GM19324 (cell line): ENCODE results near the gene ARNT2.

ENCODE experiments used
- ATAC-seq: cut with Tn5 transposase; IDR thresholded peaks from one replicate; pipeline ENCODE4 v1.9.1; 2021; ENCODE audit warnings: mild to moderate bottlenecking, moderate library complexity; ENCODE audit not compliant: unreplicated experiment, low FRiP score

The ARNT2 gene

DNA sequence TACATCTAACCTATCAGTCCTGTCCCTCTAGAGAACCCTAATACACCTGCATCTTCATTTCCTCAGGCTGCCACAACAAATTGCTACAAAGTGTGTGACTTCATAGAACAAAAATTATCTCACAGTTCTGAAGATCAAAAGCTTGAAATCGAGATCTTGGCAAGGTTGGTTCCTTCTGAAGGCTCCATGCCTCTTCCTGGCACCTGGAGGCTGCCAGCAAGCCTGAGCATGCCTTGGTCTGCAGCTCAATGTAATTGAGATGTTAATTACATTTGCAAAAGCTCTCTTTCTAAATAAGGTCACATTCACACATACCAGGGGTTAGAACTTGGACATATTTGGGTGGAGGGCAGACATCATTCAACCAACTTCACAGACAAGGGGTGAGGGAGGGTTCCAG, 204.5 kb downstream of the ARNT2 start:
- ATAC-seq = no peak

DNA sequence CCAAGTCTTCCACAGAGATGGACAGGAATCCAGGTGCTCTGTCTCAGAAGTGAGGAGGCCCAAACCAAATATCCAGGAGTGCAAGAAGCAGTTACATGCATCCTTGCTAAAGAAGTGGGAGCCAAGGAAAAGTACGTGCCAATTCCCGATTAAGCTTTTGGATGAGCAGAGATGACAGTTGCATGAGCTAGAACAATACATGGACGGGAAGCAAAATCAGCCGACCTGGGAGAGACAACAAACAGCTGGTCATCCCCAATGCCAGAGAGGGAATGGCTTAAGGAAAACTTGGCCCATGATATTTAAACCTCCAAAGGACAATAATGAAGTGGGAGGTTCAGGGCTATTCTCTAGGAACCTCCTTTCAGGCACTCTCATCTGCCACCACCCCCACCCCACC, 204.9 kb downstream of the ARNT2 start:
- no peak for ATAC-seq

DNA sequence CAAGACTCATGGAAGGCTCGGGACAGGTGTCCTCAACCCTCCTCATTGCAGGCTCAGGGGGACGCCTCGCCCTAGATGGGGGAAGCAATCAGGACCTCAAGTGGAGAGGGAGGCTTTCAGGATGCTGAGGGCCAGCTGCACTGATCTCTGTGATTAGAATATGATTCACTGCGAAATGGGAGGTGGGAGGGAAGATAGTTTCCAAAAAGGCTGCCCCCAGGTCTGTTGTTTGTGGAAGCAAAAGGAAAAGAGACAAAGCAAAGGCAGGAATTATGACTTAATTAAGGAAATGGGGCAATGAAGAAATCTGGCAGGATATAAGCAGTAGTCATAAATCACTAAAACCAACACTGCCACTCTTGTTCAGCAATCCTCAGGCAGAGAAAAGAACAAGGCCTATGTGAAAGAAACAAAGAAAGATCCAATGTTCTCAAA, 205.3 kb downstream of the ARNT2 start:
- ATAC-seq = no peak

DNA sequence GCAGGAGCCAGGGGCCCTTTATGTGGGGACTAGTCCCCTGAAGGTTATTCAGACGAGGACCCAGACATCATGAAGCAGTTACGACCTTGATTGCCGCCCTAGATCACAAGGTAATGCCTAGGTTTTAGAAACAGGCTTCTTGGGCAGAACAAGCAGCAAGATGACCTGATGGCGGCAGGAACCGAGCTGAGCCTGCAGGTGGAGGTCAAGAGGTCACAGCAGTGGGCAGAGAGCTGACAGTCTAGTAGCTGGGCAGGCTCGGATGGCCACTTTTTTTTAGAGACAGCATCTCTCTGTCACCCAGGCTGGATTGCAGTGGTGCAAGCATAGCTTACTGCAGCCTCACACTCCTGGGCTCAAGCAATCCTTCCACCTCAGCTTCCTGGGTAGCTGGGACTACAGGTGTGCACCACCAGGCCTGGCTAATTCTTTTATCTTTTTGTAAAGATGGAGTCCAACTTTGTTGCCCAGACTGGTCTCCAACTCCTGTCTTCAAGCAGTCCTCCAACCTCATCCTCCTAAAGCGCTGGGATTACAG, 207.4 kb downstream of the ARNT2 start:
- no peak for ATAC-seq

DNA sequence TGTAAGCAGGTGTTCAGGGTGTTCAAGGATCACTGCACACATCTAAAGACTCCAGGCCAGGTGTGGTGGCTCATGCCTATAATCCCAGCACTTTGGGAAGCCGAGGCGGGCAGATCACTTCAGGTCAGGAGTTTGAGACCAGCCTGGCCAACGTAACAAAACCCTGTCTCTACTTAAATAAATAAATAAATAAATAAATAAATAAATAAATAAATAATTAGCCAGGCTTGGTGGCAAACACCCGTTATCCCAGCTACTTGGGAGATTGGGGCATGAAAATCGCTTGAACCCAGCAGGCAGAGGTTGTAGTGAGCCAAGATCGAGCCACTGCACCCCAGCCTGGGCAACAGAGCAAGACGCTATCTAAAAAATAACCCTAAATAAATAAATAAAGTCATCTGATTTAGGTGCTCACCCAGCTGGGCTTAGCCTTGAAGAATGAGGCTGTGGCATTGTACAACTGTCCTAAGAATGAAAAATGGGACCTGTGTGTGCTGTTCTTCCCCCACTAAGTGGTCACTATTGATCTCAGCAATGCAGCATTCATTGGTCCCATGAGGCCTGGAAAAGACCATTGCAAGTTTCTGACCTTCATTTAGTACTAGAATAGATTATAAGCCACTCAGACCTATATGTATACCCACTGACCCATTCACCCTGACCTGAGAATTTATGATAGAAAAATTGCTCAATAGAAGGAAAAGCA, 208.1 kb downstream of the ARNT2 start:
- ATAC-seq = no peak

DNA sequence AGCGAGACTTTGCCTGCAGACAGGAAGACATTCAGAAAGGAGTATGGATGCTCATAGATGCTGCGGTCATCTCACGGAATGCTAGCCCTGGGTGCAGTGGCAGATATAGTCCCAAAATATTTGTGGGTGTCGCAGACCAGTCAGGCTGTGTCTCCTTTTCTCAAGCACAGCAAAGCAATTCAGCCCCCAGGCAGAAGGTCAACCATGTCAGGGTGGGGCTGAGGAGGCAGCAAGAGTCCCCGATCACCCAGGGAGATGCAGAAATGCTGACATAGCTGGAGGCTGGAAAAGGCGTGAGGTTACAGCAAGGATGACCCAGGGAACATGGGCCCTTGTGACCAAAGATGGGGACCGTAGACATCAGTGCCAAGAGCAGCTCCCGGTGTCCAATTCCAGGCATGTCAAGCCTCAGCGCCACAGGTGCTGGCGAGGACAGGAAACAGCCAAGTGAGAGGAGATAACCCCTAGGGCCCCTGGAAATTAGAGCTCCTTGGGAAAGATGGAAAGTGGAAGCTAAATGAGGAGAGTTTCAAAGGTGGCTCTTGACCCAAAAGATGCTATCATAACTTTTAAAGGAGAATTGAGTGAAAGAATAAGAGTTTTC, 209.7 kb downstream of the ARNT2 start:
- ATAC-seq = no peak

DNA sequence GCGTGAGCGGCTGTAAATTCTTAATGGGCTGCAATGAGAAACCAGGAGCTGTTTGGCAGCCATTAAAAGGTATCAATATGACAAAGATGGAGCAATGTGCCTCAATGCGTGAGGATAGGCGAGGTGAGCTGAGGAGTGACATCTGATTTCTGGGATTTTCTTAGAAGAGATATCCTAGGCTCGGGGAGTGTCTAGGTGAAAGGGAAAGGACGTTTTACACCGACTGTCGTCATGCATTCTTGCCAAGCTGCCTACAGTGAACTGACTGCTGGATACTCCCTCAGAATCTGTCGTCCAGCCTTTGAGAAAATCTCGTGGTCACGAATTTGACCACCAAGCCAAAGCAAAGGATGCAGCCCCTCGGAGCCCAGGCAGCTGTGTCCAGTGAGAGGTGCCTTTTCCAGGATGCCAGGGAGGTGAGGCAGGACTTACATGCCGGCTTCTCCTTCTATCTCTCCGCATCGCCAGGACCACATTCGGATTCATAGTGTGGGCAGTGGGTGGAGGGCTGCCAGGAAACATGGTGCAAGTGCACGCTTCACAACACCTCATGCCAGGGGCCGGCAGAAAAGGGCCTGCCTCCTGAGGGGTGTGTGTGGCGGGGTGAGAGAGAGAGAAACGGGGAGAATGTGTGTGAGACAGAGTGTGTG, 210.7 kb downstream of the ARNT2 start:
- no peak for ATAC-seq

DNA sequence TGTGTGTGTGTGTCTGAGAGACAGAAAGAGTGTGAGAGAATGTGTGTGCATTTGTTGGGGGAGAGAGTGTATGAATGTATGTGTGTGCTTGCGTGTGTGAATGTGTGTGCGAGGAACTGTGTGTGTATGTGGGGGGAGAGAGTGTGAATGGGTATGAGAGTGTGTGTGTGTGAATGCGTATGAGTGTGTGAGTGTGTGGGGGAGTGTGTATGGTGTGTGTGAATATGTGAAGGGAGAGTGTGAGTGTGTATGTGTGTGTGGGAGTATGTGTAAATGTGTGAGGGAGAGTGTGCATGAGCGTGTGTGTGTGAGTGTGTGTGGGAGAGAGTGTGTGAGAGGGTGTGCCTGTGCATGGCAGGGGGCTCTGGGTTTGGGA, 211.2 kb downstream of the ARNT2 start:
- ATAC-seq = no peak

DNA sequence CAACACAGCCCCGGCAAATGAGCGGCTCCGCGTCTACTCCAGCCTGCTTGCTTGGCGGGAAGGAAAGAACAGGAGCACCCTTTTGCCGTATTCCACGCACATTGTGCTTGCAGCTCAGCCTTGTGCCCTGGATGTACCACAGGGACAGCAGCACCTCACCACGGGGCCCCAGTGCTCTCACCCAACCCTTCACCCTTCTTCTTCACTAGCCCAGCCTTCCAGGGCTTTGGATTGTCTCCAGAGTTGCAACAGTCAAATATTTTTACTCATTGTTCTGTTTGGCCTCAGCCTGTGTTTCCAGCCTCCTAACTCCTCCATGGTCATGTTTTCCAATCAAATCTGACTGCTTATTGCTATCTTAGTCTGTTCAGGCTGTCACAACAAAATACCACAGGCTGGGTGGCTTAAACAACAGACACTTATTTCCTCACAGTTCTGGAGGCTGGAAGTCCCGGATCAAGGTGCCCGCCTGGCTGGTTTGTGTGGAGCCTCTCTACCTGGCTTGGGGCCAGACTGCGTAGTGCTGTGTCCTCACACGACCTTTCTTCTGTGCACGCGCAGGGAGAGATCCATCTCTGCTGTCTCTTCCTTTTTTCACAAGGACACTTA, 211.7 kb downstream of the ARNT2 start:
- ATAC-seq = no peak

DNA sequence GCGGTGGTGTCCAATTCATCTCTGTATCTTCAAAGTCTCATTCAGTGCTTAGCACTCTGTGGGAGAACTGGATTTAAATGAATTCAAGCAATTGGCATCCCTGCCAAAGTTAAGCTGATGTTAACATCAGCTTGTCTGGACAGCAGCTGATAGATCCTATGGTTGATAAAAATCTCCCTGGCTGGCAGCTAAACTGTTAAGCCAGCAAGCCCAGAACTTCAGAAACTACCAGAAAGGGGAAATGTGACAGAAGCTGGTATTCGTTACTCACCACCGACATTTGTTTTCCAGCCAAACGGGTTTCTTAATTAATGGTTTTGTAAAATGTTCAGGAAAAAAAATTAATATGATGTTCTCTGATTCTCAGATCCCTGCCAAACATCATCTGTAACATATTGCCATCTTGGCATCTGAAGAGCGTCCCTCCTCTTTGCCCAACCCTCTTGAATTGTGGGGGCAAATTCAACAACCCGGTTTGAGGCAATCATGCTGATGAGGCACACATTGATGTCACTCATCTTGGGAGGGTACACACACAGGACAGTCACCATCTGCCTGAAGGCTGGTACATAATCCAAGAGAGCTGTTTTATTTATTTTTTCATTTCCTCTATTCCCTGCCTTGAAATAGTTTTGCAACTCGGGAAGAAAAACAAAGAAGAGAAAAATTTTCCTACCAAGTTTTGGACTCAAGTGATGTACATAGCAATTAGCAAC, 214.7 kb downstream of the ARNT2 start:
- no peak for ATAC-seq

DNA sequence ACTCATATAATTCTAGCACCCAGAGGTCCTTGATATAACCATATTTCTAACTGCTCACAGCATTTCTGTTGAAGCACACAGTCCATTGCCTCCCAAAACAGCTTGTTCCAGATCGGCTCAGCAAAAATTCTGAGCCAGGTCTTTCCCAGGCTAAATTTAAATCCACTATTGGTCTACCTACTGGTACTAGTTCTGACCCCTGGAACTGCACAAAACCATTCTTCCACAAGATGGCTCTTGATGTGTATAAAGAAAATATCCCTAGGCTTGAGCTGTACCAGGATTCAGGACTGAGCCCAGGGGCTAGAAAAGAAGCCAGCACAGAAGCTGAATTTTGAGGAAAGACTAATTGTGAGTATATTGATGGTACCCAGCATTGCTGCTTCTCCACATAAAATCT, 215.5 kb downstream of the ARNT2 start:
- no peak for ATAC-seq

DNA sequence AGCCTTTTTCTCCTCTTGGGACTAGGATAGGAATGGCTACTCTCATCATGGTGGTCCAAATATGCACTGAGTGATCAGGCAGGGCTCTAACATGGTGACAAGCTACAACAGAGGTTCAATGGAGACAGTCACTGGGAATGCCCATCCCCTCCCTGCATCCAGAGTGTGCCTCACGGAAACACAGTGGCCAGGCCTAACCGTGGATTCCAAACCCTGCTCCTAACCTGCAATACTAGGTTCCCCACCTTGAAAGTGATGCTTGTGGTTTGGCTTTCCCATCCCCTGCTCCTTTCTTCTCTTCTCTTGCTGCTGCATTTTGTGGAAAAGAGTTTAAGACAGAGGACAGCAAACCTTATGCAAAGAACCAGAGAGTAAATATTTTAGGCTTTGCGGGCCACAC, 216.0 kb downstream of the ARNT2 start:
- ATAC-seq = no peak

DNA sequence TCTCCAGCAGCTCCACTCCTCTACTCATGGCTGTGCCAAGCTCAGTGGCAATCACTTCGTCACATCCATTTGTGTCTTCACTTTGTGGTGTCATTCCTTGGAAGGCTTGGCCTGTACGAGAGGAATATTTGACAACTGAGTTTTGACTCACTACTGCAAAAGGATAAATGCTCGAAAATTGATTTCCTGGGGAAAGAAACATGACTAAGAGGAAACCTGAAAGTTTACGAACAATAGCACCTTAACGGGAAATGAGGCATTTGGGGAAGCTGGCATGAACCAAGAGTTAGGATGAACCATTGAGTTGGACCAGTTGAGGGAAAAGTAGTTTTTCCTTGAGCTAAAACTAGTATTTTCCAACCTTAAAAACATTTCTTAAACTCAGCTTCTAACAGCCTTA, 216.7 kb downstream of the ARNT2 start:
- no peak for ATAC-seq

DNA sequence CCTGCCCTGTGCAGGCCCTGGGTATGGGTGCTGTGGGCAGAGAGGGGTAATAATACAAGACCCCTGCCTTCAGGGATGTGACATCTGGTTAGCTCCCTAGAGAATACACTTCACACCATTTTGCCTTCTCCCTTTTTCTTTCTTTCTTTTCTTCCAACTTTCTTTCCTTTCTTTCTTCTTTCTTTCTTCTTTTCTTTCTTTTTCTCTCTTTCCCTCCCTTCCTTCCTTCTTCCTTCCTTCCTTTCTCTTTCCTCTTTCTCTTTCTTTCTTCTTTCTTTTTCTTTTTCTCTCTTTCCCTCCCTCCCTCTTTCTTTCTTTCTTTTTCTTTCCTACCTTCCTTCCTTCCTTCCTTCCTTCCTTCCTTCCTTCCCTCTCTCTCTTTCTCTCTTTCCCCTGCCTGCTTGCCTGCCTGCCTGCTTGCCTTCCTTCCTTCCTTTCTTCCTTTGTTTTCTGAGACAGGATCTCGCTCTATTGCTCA, 222.5 kb downstream of the ARNT2 start:
- no peak for ATAC-seq

DNA sequence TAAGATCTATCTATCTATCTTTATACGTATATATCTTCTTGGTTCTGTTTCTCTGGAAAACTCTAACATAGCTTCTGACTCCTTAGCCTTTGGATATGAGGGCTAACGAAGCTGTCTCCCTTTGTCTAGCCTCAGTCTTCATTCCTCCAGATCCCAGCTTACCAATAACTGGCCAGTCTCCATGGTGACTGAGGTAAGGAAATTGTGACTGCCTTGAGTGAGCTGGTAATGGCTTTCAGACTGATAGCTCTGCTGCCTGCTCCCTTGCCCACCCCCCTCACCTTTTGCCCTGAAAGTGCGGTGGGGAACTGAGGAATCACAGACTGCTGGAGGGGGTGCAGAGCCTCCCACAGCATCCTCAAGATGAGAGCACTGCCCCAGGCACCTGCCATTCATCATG, 225.2 kb downstream of the ARNT2 start:
- ATAC-seq = no peak

DNA sequence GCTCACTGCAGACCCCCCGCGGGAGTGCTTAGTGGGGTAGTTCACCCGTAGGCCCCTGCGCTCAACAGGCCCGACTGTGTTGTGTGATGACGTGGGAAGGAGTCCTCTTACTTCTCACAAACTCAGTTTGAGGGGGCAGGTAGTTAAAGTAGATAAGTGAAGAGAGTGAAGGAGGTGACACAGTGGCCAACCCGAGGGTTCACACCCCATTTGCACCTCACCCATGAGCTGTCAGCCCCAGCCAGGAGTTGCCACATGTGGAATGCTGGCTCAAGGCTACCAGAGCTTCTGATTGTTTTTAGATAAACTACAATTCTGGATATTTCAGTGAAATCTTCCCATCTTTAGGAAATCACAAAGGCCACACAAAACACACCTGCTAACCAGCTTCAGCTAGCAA, 226.8 kb downstream of the ARNT2 start:
- ATAC-seq = no peak

DNA sequence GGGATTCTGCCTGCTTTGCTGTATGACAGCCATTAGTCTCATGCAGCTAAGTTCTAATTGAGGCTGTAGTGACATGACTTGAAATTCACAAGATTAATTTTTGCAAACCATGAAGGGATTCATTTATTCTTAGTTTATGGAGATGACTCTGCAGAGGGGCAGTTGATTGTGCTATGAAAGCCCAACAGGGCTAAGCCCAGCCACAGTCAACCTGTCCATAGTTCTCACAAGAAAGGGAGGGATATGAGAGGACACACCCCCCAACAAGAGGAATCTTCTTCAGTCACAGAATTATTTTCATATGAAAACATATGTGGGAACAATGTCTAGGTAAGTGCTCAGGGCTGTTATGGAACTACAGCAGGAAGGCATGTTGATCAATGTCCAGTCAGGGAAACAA, 229.0 kb downstream of the ARNT2 start:
- no peak for ATAC-seq

DNA sequence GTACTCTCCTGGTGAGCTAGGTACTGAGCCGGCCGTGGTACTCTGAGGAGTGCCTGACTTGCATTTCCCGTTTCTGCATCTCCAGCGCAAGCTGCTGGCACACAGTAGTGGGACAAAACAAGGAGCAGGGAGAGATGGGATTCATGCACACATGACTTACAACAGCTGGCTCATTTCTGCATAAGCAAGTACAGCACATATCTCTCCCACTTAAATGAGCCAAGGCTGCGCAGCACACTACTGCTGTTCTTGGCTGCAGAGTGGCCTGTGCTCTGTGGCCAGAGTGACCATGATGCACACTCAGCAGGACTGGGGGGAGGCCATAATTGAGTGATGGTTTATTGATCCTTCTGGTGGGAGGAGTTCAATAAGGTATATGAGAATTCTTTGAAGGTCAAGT, 231.8 kb downstream of the ARNT2 start:
- no peak for ATAC-seq

DNA sequence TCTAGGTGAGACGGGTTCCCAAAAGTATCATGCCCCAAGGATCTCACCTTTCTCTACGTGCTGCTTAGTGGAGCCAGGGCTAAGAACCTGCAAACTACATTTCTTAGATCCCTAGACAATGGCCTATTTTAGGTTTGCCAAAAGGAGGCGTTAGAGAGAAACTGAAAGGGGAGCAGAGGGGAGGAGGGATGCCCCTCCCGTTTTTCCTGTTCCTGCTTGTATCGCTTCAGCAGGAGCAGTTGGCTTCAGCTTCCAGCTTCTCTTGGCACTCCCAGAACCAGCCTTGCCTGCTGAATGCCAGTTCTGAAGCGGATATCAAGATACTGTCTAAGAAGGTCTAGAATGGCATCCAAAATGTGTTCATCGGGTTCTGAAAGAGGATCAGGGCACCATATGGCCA, 232.5 kb downstream of the ARNT2 start:
- no peak for ATAC-seq

DNA sequence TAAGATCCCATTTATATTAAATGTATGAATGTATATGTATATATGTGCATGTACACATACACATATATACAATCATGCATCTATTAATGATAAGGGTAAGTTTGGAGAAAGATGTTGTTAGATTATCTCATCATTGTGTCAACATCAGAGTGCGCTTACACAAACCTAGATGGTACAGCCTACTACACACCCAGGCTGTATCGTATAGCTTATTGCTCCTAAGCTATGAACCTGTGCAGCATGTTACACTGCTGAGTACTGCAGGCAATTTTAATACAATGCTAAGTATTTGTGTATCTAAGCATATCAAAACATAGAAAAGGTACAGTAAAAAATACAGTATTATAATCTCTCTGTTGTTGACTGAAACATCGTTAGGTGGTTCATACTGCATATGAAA, 233.6 kb downstream of the ARNT2 start:
- ATAC-seq = no peak
